Measurements from ENCODE around the gene YARS1. TPM values are rescaled to one million over a fixed set of nuclear protein-coding genes. Genes with fewer than 3 reads are reported as not detected.
"Not testable (repeated sequence)": the region's sequence is repeated elsewhere in the genome, so short reads cannot be mapped to it uniquely, and the experiment has no call there.

Gene YARS1
- polyA plus RNA-seq, 1 donor (not counting 4 experiments of a cell fraction or from before 2014, with no cell fraction given) = 68.4 TPM

DNA sequence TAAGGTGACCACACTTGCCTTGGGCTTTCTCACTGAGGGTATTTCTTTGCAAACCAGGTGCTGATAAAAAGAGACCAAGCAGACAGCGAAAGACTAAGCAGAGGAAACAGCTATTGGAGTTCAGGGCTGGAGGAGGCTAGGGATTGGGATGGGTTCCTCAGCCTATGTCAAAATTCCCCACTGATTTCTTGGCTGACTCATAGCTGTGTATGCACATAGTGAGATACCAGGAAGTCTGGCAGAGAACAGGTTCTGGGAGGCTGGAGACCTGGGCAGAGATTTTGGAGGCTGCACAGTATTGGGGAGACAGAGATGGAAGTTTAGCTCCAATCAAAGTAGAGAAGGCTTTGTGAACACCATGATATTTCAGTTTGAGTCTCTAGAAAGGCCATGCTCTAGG is 25.3 kb downstream of the YARS1 start:
- H3K27ac ChIP-seq (ENCODE audit: control insufficient read depth, insufficient read depth, low read length) = peak overlapping the region; percentile 25
- no peak for DNase-seq (ENCODE audit: low read depth, low spot score)
- no peak overlapping the region for H3K9ac ChIP-seq (ENCODE audit: control insufficient read depth, extremely low read depth, insufficient read depth, low read length)
- H3K79me2 ChIP-seq (ENCODE audit: control insufficient read depth, insufficient read depth, low read length) = no peaks in the 10 kb centered on the region
- no peaks in the 10 kb centered on the region for H3K27me3 ChIP-seq (ENCODE audit: control insufficient read depth, extremely low read depth, insufficient read depth, low read length)
- no peaks in the 10 kb centered on the region for H3K9me3 ChIP-seq (ENCODE audit: control insufficient read depth, low read depth, low read length)
- H3K4me1 ChIP-seq (ENCODE audit: control insufficient read depth, extremely low read depth, insufficient read depth, low read length) = peaks cover 14% of the 10 kb centered on the region
- H3K9me1 ChIP-seq (ENCODE audit: control insufficient read depth, extremely low read depth, insufficient read depth, low read length) = no peaks in the 10 kb centered on the region
- dilution Hi-C loops (cut with MboI; ENCODE audit: extremely low pct_ligation_motif_present, low sequenced_read_pairs) = no loop called here
- H3K4me2 ChIP-seq (ENCODE audit: control insufficient read depth, extremely low read depth, insufficient read depth, low read depth, low read length) = no peak overlapping the region
- no peak for TF ChIP-seq EZH2 (IDR thresholded peaks at IDR 0.05; ENCODE audit: low read length)
- TF ChIP-seq, protein P1, sequence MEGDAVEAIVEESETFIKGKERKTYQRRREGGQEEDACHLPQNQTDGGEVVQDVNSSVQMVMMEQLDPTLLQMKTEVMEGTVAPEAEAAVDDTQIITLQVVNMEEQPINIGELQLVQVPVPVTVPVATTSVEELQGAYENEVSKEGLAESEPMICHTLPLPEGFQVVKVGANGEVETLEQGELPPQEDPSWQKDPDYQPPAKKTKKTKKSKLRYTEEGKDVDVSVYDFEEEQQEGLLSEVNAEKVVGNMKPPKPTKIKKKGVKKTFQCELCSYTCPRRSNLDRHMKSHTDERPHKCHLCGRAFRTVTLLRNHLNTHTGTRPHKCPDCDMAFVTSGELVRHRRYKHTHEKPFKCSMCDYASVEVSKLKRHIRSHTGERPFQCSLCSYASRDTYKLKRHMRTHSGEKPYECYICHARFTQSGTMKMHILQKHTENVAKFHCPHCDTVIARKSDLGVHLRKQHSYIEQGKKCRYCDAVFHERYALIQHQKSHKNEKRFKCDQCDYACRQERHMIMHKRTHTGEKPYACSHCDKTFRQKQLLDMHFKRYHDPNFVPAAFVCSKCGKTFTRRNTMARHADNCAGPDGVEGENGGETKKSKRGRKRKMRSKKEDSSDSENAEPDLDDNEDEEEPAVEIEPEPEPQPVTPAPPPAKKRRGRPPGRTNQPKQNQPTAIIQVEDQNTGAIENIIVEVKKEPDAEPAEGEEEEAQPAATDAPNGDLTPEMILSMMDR (optimal IDR thresholded peaks at IDR 0.05 in 1 of 3, IDR thresholded peaks at IDR 0.05 in 1 of 3, conservative IDR thresholded peaks at IDR 0.05 in 1 of 3; ENCODE audit: extremely low read depth in 1 of 3, insufficient read depth in 2 of 3, low read length in 3 of 3) = no peak
- H4K20me1 ChIP-seq (ENCODE audit: control insufficient read depth, extremely low read depth, insufficient read depth, low read length) = no peaks in the 10 kb centered on the region
- FAIRE-seq = peak; percentile 52
- no peak overlapping the region for H3K4me3 ChIP-seq (ENCODE audit: control insufficient read depth in 2 of 3, extremely low read depth in 1 of 3, insufficient read depth in 2 of 3, low read depth in 1 of 3, low read length in 3 of 3)
- peaks cover 11 to 22% of the 10 kb centered on the region in 2 experiments for H3K36me3 ChIP-seq (ENCODE audit: control insufficient read depth in 2 of 2, extremely low read depth in 1 of 2, insufficient read depth in 2 of 2, low read length in 2 of 2)
- H2AFZ ChIP-seq (ENCODE audit: control insufficient read depth, low read length) = no peak overlapping the region

DNA sequence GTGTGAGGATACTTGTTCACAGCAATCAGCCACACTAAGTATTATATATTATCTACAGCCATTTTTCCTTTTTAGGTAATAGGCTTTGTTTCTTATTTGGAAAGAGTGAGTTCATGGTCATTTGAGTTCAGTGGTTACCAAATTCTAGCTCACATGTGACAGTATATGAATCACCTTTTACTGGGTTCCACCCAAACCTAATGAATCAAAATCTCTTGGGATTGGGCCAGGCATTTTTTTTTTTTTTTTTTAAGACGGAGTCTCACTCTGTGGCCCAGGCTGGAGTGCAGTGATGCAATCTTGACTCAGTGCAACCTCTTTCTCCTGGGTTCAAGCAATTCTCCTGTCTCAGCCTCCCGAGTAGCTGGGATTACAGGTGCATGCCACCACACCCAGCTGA is 27.8 kb downstream of the YARS1 start:
- H3K9ac ChIP-seq (ENCODE audit: control insufficient read depth, extremely low read depth, insufficient read depth, low read length) = not testable (repeated sequence)

GRCh38 chr1:32786856-32787255 is 30.3 kb downstream of the YARS1 start:
- Histone ChIP-seq H3K4me2 (ENCODE audit: control insufficient read depth, extremely low read depth, insufficient read depth, low read depth, low read length) (no peak overlapping the region), H4K20me1 (ENCODE audit: control insufficient read depth, extremely low read depth, insufficient read depth, low read length) (no peaks in the 10 kb centered on the region), H3K9me3 (ENCODE audit: control insufficient read depth, low read depth, low read length) (no peaks in the 10 kb centered on the region), H3K4me3 (ENCODE audit: control insufficient read depth in 2 of 3, extremely low read depth in 1 of 3, insufficient read depth in 2 of 3, low read depth in 1 of 3, low read length in 3 of 3) (no peak overlapping the region), H3K36me3 (ENCODE audit: control insufficient read depth in 2 of 2, extremely low read depth in 1 of 2, insufficient read depth in 2 of 2, low read length in 2 of 2) (peaks cover 34 to 49% of the 10 kb centered on the region in 2 experiments), H3K9ac (ENCODE audit: control insufficient read depth, extremely low read depth, insufficient read depth, low read length) (no peak overlapping the region), H3K27me3 (ENCODE audit: control insufficient read depth, extremely low read depth, insufficient read depth, low read length) (no peaks in the 10 kb centered on the region), H3K27ac (ENCODE audit: control insufficient read depth, insufficient read depth, low read length) (no peak overlapping the region), H2AFZ (ENCODE audit: control insufficient read depth, low read length) (no peak overlapping the region), H3K79me2 (ENCODE audit: control insufficient read depth, insufficient read depth, low read length) (no peaks in the 10 kb centered on the region), H3K9me1 (ENCODE audit: control insufficient read depth, extremely low read depth, insufficient read depth, low read length) (no peaks in the 10 kb centered on the region), H3K4me1 (ENCODE audit: control insufficient read depth, extremely low read depth, insufficient read depth, low read length) (peaks cover 8% of the 10 kb centered on the region)
- TF ChIP-seq, protein P1 (optimal IDR thresholded peaks at IDR 0.05 in 1 of 3, IDR thresholded peaks at IDR 0.05 in 1 of 3, conservative IDR thresholded peaks at IDR 0.05 in 1 of 3; ENCODE audit: extremely low read depth in 1 of 3, insufficient read depth in 2 of 3, low read length in 3 of 3) = peak in 1 of 3 experiments; percentile 27
- TF ChIP-seq EZH2 (IDR thresholded peaks at IDR 0.05; ENCODE audit: low read length) = no peak
- dilution Hi-C loops (cut with MboI; ENCODE audit: extremely low pct_ligation_motif_present, low sequenced_read_pairs) = no loop called here
- no peak for DNase-seq (ENCODE audit: low read depth, low spot score)
- no peak for FAIRE-seq

More for the DNA sequence above, 27.8 kb downstream of the YARS1 start:
- H3K9me3 ChIP-seq (ENCODE audit: control insufficient read depth, low read depth, low read length); H3K27me3 ChIP-seq (ENCODE audit: control insufficient read depth, extremely low read depth, insufficient read depth, low read length); H3K79me2 ChIP-seq (ENCODE audit: control insufficient read depth, insufficient read depth, low read length); H3K9me1 ChIP-seq (ENCODE audit: control insufficient read depth, extremely low read depth, insufficient read depth, low read length); H3K4me3 ChIP-seq (ENCODE audit: control insufficient read depth in 2 of 3, extremely low read depth in 1 of 3, insufficient read depth in 2 of 3, low read depth in 1 of 3, low read length in 3 of 3); dilution Hi-C loops (cut with MboI; ENCODE audit: extremely low pct_ligation_motif_present, low sequenced_read_pairs); H4K20me1 ChIP-seq (ENCODE audit: control insufficient read depth, extremely low read depth, insufficient read depth, low read length); H2AFZ ChIP-seq (ENCODE audit: control insufficient read depth, low read length); FAIRE-seq: not testable (repeated sequence)
- Histone ChIP-seq H3K4me1 (ENCODE audit: control insufficient read depth, extremely low read depth, insufficient read depth, low read length) (peaks cover 14% of the 10 kb centered on the region), H3K4me2 (ENCODE audit: control insufficient read depth, extremely low read depth, insufficient read depth, low read depth, low read length) (peak overlapping the region; percentile 16), H3K27ac (ENCODE audit: control insufficient read depth, insufficient read depth, low read length) (peak overlapping the region; percentile 74), H3K36me3 (ENCODE audit: control insufficient read depth in 2 of 2, extremely low read depth in 1 of 2, insufficient read depth in 2 of 2, low read length in 2 of 2) (peaks cover 25 to 30% of the 10 kb centered on the region in 2 experiments)
- peak; percentile 56 for DNase-seq (ENCODE audit: low read depth, low spot score)
